T-cell (primary cell): ENCODE results near the gene DROSHA. TPM values are rescaled to one million over a fixed set of nuclear protein-coding genes. Genes with fewer than 3 reads are reported as not detected.

Experiments
- ATAC-seq, 4 experiments: fragments of 200-7000 bp in 3 of 4; fragments of 150-1000 bp in 1 of 4; cut with Tn5 transposase; replicated peaks in 1 of 4; 1 replicate in 3 of 4; 2 replicates in 1 of 4; pipeline ENCODE4 v1.10.0; 2021; ENCODE audit warnings: moderate library complexity in 3 of 4, mild to moderate bottlenecking in 2 of 4, moderate number of reproducible peaks in 1 of 4
- CTCF ChIA-PET, 2 donors: fragments of 300-600 bp; sonication (Branson Sonifier 250); formaldehyde crosslinking; loops; one replicate each; lab custom pipeline; 2022; ENCODE audit warnings: antibody characterized with exemption in 2 of 2; lab: Charles Lee
- POLR2A ChIA-PET, 2 donors: fragments of 300-600 bp; sonication (Branson Sonifier 250); formaldehyde crosslinking; loops; one replicate each; lab custom pipeline; 2022; ENCODE audit warnings: antibody characterized with exemption in 2 of 2; lab: Charles Lee
- DNase-seq, 35 experiments: peaks; one replicate each; pipeline versions ENCODE4 v3.0.0 to v3.0.0-alpha.2; 2013 to 2023
- H3K27ac ChIP-seq: one replicate; pipeline ENCODE4 v1.5.1; 2013; ENCODE audit warnings: low read length
- H3K27me3 ChIP-seq, 2 experiments: replicated peaks in 1 of 2; 1 replicate in 1 of 2; 2 replicates in 1 of 2; pipeline versions ENCODE4 v1.6.1 to v1.7.0; 2013; ENCODE audit warnings: low read length in 1 of 2, mixed read lengths in 1 of 2; ENCODE audit not compliant: control insufficient read depth in 2 of 2, insufficient read depth in 2 of 2; ENCODE audit errors: extremely low read depth in 1 of 2
- H3K36me3 ChIP-seq, 2 donors: 1 replicate in 1 of 2; 2 replicates in 1 of 2; pipeline versions ENCODE4 v1.6.1 to v1.7.0; 2013; ENCODE audit warnings: low read length in 1 of 2; ENCODE audit not compliant: control insufficient read depth in 2 of 2, insufficient read depth in 1 of 2; ENCODE audit errors: extremely low read depth in 1 of 2
- H3K4me1 ChIP-seq, 2 experiments: 1 replicate in 1 of 2; 2 replicates in 1 of 2; pipeline versions ENCODE4 v1.6.1 to v1.7.0; 2013; ENCODE audit warnings: low read length in 2 of 2, mixed read lengths in 1 of 2; ENCODE audit not compliant: insufficient read depth in 2 of 2, control insufficient read depth in 1 of 2; ENCODE audit errors: extremely low read depth in 1 of 2
- H3K4me3 ChIP-seq, 2 donors: 1 replicate in 1 of 2; 2 replicates in 1 of 2; pipeline versions ENCODE4 v1.5.1 to v1.7.0; 2013; ENCODE audit warnings: mild to moderate bottlenecking in 2 of 2, low read length in 1 of 2, moderate library complexity in 1 of 2; ENCODE audit not compliant: control insufficient read depth in 1 of 2; ENCODE audit errors: extremely low read depth in 1 of 2
- H3K9me3 ChIP-seq: 2 replicates; pipeline ENCODE4 v1.7.0; 2013
- H3K27ac Mint-ChIP-seq, 2 donors: one replicate each; pipeline ENCODE4 v1.8.0; 2020 to 2021; ENCODE audit warnings: mild to moderate bottlenecking in 2 of 2, mixed read lengths in 2 of 2
- H3K27me3 Mint-ChIP-seq, 2 donors: one replicate each; pipeline ENCODE4 v1.8.0; 2021 to 2022; ENCODE audit warnings: mixed read lengths in 2 of 2
- H3K36me3 Mint-ChIP-seq: one replicate; pipeline ENCODE4 v1.8.0; 2021; ENCODE audit warnings: mixed read lengths
- H3K4me1 Mint-ChIP-seq, 3 donors: one replicate each; pipeline ENCODE4 v1.8.0; 2020 to 2022; ENCODE audit warnings: mixed read lengths in 3 of 3, mild to moderate bottlenecking in 1 of 3
- H3K4me3 Mint-ChIP-seq, 3 donors: one replicate each; pipeline ENCODE4 v1.8.0; 2020 to 2022; ENCODE audit warnings: mild to moderate bottlenecking in 3 of 3, mixed read lengths in 3 of 3, moderate library complexity in 3 of 3
- H3K9me3 Mint-ChIP-seq, 3 donors: one replicate each; pipeline ENCODE4 v1.8.0; 2020 to 2022; ENCODE audit warnings: mixed read lengths in 3 of 3
- WGBS: methylation state at CpG from one replicate; pipeline ENCODE4 v1.1.5; 2013; ENCODE audit warnings: missing lambda C conversion rate; ENCODE audit not compliant: insufficient coverage; 5-methylcytosine and 5-hydroxymethylcytosine counted together
- total RNA-seq, 35 experiments: library from RNA in 6 of 35; stranded (reverse) in 6 of 35; fragments of 120-200 nt in 1 of 35; gene quantifications; one replicate each; pipeline versions ENCODE4 v1.2.1 to v1.2.4 and lab custom pipeline; 2013 to 2026

DROSHA gene
- total RNA-seq, 5 donors from 2014 or later (not counting 1 experiment from before 2014, with no cell fraction given), result 42.2 to 82.1 (median 69.6) TPM

DNA sequence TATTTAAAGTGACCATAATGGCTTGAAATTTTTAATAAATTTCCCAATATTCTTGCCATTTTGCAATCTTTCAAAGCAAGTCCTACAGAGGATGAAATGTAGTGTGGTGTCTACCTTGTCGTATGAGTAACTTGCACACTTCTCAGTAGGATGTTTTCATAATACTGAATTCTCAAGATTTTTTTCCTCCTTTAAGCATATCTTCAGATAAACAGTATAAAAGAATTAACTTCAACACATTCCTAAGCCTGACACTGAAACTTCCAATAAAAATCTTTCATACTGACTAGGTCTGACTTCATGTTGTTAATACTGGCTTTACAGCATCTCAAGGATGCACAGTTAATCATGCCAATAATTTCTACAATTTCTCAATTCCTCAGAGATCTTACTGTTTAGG, 62.0 kb downstream of the DROSHA start:
- H3K4me3 Mint-ChIP-seq, result no peak overlapping the region
- WGBS, result no CpG with 5 or more reads among the region's 1 CpG
- peaks cover 0 to 4% (median 4%) of the 10 kb centered on the region in 3 donors for H3K9me3 Mint-ChIP-seq
- Histone ChIP-seq H3K4me3 (no peak overlapping the region), H3K27me3 (no peaks in the 10 kb centered on the region), H3K4me1 (no peaks in the 10 kb centered on the region), H3K27ac (no peak overlapping the region), H3K9me3 (peaks cover 3% of the 10 kb centered on the region), H3K36me3 (peaks cover 5 to 40% of the 10 kb centered on the region in 2 donors)
- DNase-seq (no peak), ATAC-seq (no peak)
- no peak overlapping the region for H3K27ac Mint-ChIP-seq
- ChIA-PET POLR2A (no interaction called here), CTCF (no interaction called here)
- peaks cover 73% of the 10 kb centered on the region for H3K36me3 Mint-ChIP-seq
- H3K4me1 Mint-ChIP-seq, result no peaks in the 10 kb centered on the region
- H3K27me3 Mint-ChIP-seq, result no peaks in the 10 kb centered on the region

DNA sequence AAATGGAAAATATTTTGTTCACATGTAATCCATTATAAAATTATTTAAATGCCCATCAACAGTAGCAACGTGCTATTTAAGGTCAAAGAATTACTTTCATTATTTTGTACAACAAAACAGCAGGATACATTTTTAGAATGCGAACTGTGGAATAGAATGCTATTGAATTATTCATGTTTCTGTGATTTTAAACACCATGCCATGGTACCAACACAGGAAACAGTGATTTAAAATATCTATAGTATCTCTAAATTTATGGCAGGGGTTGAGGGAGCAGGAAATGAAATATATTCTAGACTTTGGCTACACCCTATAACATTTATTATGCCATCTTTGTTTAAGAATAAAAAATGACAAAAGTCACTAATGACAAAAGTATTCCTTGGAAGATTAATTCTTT, 62.4 kb downstream of the DROSHA start:
- no peak for DNase-seq
- CTCF ChIA-PET, result no interaction called here
- WGBS, result no CpG with 5 or more reads among the region's 2 CpGs

DNA sequence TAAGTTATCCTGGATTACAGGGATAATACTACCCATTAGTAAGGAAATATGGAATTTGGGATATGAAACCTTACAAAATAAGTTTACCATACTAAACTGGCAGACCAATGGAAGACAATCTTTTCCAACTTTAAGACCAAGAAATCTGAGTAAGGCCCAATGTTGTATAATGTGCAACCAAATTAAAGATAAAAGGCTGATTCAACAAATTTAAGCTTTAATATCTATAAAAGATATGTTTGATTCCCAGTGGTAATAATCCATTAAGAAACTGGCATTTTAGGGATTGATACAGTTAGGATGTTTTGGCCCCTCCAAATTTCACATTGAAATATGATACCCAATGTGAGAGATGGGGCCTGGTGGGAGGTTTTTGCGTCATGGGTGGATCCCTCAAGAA, 66.6 kb downstream of the DROSHA start:
- WGBS, result no CpG with 5 or more reads among the region's 1 CpG
- H3K4me1 ChIP-seq, result no peaks in the 10 kb centered on the region
- H3K27ac ChIP-seq, result no peak overlapping the region
- H3K27me3 ChIP-seq, result no peaks in the 10 kb centered on the region
- no peak overlapping the region for H3K4me3 ChIP-seq
- H3K27ac Mint-ChIP-seq, result no peak overlapping the region
- no peaks in the 10 kb centered on the region for H3K27me3 Mint-ChIP-seq
- no peaks in the 10 kb centered on the region for H3K4me1 Mint-ChIP-seq
- peaks cover 11 to 73% of the 10 kb centered on the region in 2 donors for H3K36me3 ChIP-seq
- DNase-seq (no peak), ATAC-seq (no peak)
- no peak overlapping the region for H3K4me3 Mint-ChIP-seq
- H3K9me3 Mint-ChIP-seq, result peaks cover 10 to 39% (median 19%) of the 10 kb centered on the region in 3 donors
- ChIA-PET CTCF (no interaction called here), POLR2A (no interaction called here)
- H3K9me3 ChIP-seq, result peaks cover 17% of the 10 kb centered on the region
- H3K36me3 Mint-ChIP-seq, result peaks cover 90% of the 10 kb centered on the region

More for the DNA sequence above, 62.4 kb downstream of the DROSHA start:
- POLR2A ChIA-PET, result no interaction called here
- H3K27me3 Mint-ChIP-seq, result no peaks in the 10 kb centered on the region
- Histone ChIP-seq H3K36me3 (peaks cover 5 to 44% of the 10 kb centered on the region in 2 donors), H3K4me3 (no peak overlapping the region), H3K27me3 (no peaks in the 10 kb centered on the region), H3K4me1 (no peaks in the 10 kb centered on the region), H3K27ac (no peak overlapping the region), H3K9me3 (peaks cover 3% of the 10 kb centered on the region)
- no peak overlapping the region for H3K4me3 Mint-ChIP-seq
- no peak overlapping the region for H3K27ac Mint-ChIP-seq
- no peaks in the 10 kb centered on the region for H3K4me1 Mint-ChIP-seq
- H3K9me3 Mint-ChIP-seq, result peaks cover 0 to 7% (median 4%) of the 10 kb centered on the region in 3 donors
- ATAC-seq, result no peak
- peaks cover 77% of the 10 kb centered on the region for H3K36me3 Mint-ChIP-seq

DNA sequence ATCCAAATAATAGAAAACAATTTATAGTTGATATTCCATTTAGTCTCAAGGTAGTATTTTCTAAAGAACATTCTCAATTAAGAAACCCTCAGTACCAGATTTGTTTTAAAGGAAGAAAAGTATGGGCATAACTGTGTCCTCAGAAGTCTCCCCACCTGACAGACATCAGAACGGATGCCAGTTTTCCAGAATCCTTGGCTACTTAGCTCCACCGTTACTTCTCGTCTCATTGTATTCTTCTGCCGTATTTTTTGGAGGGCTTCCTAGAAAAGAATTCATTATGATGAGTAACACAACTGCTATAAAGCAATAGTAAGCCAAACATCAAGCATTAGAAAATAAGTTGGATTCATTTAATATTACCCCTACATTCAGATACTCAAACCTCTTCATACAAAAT, 67.8 kb downstream of the DROSHA start:
- H3K9me3 ChIP-seq, result peaks cover 17% of the 10 kb centered on the region
- WGBS, result no CpG with 5 or more reads among the region's 4 CpGs
- peaks cover 10 to 47% (median 26%) of the 10 kb centered on the region in 3 donors for H3K9me3 Mint-ChIP-seq
- ChIA-PET CTCF (no interaction called here), POLR2A (no interaction called here)
- H3K27ac ChIP-seq, result no peak overlapping the region
- H3K36me3 Mint-ChIP-seq, result peaks cover 94% of the 10 kb centered on the region
- no peak overlapping the region for H3K27ac Mint-ChIP-seq
- H3K36me3 ChIP-seq, result peaks cover 11 to 76% of the 10 kb centered on the region in 2 donors
- no peak for DNase-seq
- H3K4me3 Mint-ChIP-seq, result no peak overlapping the region
- no peaks in the 10 kb centered on the region for H3K4me1 Mint-ChIP-seq
- no peaks in the 10 kb centered on the region for H3K27me3 ChIP-seq
- H3K4me3 ChIP-seq, result no peak overlapping the region
- H3K4me1 ChIP-seq, result no peaks in the 10 kb centered on the region
- H3K27me3 Mint-ChIP-seq, result no peaks in the 10 kb centered on the region
- no peak for ATAC-seq

DNA sequence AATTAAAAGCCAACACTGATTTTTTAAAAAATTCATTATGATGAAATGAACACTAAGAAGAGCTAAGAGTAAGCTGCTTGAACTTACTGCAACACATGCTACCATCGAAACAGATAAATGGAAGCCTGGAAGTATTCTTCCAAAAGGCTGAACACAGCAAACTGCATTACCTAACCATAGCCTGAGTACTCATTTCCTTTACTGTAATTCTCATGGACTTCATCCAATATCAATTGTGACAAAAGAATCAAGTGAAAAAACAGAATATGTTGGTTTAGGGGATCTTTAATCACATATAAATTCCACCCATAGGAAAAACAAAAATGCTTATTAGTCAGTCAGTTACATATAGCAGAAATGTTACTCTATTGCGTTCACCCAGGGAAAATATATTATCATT, 68.5 kb downstream of the DROSHA start:
- H3K36me3 ChIP-seq, result peaks cover 11 to 77% of the 10 kb centered on the region in 2 donors
- Mint-ChIP-seq H3K27me3 (no peaks in the 10 kb centered on the region), H3K36me3 (peaks cover 94% of the 10 kb centered on the region), H3K9me3 (peaks cover 10 to 47% (median 26%) of the 10 kb centered on the region in 3 donors), H3K27ac (no peak overlapping the region), H3K4me3 (no peak overlapping the region), H3K4me1 (no peaks in the 10 kb centered on the region)
- H3K27ac ChIP-seq, result no peak overlapping the region
- no CpG with 5 or more reads among the region's 2 CpGs for WGBS
- ChIA-PET CTCF (no interaction called here), POLR2A (no interaction called here)
- peaks cover 17% of the 10 kb centered on the region for H3K9me3 ChIP-seq
- no peak overlapping the region for H3K4me3 ChIP-seq
- DNase-seq, result no peak
- no peak for ATAC-seq
- no peaks in the 10 kb centered on the region for H3K27me3 ChIP-seq
- no peaks in the 10 kb centered on the region for H3K4me1 ChIP-seq

DNA sequence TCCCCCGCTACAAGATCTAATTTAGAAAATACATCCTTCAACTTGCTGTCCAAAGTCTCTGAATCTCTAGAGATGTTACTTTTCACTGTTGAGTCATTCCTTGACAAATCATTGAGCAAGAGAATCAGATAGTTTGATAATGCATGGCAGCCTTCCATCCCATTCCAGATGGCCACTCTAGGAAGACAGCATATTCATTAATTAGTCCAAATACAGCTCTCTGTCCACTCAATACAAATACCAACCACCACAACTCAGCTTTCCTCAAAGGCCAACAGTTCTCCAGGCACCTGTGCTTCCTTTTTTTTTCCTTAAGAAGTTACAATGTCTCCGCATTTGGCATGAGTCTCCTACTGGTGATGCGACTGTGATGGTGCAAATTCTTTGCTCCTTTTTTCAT, 72.3 kb downstream of the DROSHA start:
- Histone ChIP-seq H3K36me3 (peaks cover 7 to 49% of the 10 kb centered on the region in 2 donors), H3K27me3 (no peaks in the 10 kb centered on the region), H3K9me3 (peaks cover 14% of the 10 kb centered on the region), H3K4me3 (no peak overlapping the region), H3K4me1 (no peaks in the 10 kb centered on the region), H3K27ac (no peak overlapping the region)
- Mint-ChIP-seq H3K27me3 (no peaks in the 10 kb centered on the region), H3K9me3 (peaks cover 13 to 56% (median 35%) of the 10 kb centered on the region in 3 donors), H3K36me3 (peaks cover 89% of the 10 kb centered on the region), H3K4me1 (no peaks in the 10 kb centered on the region), H3K4me3 (no peak overlapping the region), H3K27ac (no peak overlapping the region)
- whole genome bisulfite sequencing, result 100% methylated on average over 2 of the region's 3 CpGs
- POLR2A ChIA-PET, result no interaction called here
- no peak for ATAC-seq
- CTCF ChIA-PET, result no interaction called here
- DNase-seq, result no peak

DNA sequence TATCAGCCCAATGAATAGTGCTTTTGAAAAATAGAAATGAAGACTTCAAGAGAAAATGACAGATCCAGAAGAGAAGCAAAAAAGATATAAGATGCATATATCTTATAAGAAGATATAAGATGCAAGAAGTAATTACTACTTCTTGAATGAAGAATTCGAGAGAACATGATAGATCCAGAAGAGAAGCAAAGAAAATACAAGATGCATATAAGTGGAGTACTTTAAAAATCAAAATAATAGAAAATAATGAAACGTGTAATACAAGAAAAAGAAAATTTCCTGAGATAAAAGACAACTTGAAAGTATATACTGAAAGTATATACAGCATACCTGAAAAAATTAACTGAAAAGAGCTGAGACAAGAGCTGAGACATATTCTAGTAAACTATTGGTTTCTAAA, 76.7 kb downstream of the DROSHA start:
- Histone ChIP-seq H3K9me3 (no peaks in the 10 kb centered on the region), H3K27ac (no peak overlapping the region), H3K27me3 (no peaks in the 10 kb centered on the region), H3K4me3 (no peak overlapping the region), H3K4me1 (no peaks in the 10 kb centered on the region), H3K36me3 (peaks cover 0 to 17% of the 10 kb centered on the region in 2 donors)
- ChIA-PET CTCF (interaction anchor here in 1 of 2 donors (0.7 kb wide), 1 partner anchor 68 kb away, joined by 3 read pairs; no protein-coding TSS in a partner anchor), POLR2A (no interaction called here)
- peaks cover 77% of the 10 kb centered on the region for H3K36me3 Mint-ChIP-seq
- peaks cover 0 to 10% (median 4%) of the 10 kb centered on the region in 3 donors for H3K4me1 Mint-ChIP-seq
- H3K27ac Mint-ChIP-seq, result no peak overlapping the region
- peaks cover 3 to 24% (median 20%) of the 10 kb centered on the region in 3 donors for H3K9me3 Mint-ChIP-seq
- no CpG with 5 or more reads among the region's 2 CpGs for WGBS
- no peak overlapping the region for H3K4me3 Mint-ChIP-seq
- DNase-seq (no peak), ATAC-seq (no peak)
- no peaks in the 10 kb centered on the region for H3K27me3 Mint-ChIP-seq
